Fibroblast of peridontal ligament (primary cell): ENCODE measurements around the gene SAMD4A.

Experiments
- DNase-seq: peaks from one replicate; pipeline ENCODE4 v3.0.0-alpha.2; 2010; ENCODE audit errors: extremely low read depth

SAMD4A gene

DNA sequence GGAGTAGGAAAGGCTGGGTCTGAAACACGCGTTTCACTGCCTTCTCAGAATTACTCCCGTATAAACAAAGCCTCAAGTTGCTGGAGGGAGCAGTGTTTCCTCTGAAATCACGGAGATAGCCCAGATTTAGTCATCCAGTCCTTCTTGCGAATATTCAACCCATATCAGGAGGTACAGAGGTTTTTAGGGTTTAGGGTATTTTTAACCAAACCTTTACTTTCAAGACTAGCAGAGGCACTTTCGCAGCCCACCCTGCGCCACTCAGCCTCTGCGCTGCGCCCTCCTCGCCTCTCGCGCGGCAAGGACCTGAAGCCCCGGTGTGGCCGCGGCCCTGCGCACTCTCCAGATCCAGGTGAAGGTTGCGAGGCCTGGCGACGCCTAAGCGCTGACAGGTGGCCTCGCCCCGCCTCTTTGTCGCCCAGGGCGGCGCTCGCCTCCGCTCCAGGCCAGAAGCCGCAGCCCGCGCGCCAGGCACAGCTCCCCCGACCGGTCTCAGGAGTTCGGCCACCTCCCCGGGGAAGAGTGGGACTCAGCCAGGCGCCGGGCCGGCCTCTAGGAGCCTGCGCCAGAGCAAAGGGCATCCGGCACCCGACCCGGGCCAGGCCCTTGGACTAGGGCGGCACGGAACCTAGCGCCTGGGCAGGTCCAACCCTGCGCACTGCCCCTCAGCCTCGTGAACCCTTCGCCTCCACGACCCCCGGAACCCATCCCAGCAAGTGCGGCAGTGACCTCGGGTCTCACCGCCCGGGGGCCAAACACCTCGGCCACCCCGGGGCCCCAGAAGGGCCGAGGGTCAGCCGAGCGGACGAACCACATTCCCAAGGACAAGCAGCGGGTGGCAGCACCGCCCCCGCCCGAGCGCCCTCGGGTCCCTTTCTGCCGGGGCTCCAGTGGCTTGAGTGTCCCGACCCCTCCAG, 1.8 kb upstream of the SAMD4A start:
- peak; percentile 87 for DNase-seq

DNA sequence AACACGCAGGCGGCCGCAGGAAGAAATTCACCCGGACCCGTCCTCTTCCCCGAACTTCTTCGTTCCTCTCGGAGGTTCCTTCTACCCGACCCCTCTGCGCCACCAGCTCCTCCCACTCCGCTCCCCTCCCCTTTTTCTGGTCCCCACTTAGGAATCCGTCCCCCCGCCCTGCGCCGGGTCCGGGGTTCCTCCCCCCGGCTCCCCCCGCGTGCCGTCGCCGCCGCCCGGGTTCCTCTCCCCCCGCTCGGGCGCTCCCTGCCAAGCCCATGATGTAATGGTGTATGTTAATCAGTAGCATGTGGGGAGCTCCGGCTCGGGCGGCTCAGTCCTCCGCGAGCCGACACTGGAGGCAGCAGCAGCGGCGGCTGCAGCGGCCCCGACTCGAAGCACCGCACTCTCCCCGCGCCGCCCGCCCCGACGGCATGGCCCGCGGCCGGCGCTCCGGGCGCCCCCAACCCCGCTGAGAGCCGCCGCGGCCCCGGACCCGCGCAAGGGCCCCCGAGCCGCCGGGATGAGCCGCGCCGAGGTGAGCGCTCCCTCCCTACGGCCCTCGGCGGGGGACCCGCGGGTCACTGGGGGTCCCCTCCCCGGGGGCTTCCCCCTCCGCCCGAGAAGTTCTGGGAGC, 1.0 kb upstream of the SAMD4A start:
- peak; percentile 92 for DNase-seq

DNA sequence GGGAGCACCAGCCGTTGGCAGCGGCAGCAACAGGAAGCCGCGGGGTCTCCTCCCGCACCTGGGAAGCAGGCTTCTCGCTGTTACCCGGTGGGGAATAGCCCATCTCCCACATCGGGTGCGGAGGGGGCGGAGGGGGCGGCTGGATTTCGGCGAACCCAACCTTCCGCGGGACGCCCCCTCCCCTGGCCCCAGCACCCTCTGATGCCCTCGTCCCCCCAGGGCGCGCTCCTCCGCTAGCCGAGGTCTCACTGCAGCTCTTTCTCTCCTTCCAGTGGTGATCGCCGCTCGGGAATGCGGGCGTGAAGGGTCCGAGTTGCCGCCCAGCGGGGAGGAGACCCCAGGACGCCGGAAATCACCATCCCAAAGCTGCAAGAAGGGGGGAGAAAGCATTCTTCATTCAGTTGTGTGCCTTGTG, 303 bp downstream of the SAMD4A start:
- no peak for DNase-seq

DNA sequence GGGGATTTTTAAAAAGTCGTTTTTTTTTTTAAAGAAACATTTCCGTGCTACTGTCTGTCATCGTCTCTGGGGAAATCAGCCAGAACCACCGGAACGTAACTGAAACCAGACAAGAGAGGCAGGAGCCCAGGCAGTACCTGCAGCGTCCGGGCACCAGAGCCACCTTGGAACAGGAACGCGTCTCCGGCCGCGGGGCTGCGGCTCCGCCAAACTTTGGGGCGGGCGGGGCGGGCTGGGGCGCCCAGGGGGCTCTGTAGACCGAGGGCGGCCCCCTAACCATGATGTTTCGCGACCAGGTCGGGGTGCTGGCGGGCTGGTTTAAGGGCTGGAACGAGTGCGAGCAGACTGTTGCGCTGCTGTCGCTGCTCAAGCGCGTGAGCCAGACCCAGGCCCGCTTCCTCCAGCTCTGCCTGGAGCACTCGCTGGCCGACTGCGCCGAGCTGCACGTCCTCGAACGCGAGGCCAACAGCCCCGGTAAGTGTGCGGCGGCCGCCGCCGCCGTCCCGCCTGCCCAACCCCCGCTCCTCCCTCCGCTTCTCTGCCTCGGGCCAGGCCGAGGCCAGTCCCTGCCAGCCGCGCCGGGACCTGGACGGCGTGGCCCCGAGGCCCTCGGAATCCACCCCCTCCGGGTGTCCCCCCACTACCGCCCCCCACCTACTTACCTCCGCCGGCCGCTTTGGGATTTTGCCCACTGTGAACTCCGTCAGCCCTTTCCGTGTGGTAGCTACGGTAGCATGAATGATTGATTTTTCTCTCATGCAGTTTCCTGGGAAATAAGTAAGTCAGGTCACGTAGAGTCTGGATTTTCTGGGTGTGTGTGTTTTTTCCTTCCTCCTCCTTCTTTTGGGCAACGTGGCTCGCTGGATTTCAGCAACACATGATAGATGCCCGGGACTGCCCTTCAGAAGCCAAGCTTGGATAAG, 972 bp downstream of the SAMD4A start:
- DNase-seq = no peak

DNA sequence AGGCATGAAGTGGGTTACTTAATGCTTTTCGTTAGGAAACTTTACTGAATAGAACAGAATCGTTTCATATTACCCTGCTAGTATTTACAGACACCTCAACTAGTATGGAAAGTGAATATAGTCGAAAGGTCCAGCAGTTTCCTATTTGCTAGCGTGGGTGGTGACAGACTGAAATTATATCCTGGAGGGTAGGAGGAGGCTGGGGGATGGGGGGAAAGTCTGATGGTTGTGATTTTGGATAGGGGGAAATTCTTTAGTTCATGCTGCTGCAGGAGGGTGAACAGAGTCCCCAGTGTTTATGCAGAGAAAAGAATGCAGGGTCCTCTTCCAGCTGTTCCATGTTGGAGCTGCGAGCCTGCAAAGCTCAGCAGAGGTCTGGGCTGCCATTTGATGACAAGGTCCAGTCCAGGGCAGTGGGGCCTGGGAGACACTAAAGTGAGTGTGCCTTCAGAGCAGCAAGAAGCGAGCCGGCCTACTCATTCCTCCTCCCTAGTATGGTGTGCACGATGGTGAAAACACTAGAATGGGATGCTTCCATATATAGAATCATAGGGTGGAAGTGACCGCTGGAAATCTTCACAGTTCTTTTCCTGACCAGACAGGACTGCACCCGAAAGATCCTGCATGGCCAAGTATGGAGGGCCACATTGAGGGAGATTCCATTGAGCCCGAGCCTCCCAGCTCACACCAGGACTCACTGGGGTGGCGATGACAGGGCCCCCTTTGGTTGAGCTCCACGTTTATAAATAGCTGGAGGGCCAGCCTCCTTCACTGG, 2.1 kb downstream of the SAMD4A start:
- no peak for DNase-seq

DNA sequence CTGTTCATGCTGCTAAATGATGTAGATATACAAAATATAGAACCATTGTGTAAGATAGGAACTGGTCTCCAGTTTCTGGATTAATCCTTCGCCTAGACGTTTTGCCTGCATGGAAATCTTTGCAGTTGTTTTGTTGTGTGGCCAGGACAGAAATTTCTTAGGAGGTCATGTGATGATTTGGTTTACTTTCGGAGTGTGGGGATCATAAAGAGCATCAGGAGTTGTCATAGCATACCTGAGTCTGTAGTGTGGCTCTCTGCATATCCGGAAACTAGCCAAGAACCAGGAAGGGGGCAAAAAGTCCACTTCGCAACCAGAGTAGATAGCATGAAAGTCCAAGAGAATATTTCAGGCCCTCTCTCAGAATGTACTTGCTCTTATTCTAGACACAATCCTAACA, 3.1 kb downstream of the SAMD4A start:
- no peak for DNase-seq

DNA sequence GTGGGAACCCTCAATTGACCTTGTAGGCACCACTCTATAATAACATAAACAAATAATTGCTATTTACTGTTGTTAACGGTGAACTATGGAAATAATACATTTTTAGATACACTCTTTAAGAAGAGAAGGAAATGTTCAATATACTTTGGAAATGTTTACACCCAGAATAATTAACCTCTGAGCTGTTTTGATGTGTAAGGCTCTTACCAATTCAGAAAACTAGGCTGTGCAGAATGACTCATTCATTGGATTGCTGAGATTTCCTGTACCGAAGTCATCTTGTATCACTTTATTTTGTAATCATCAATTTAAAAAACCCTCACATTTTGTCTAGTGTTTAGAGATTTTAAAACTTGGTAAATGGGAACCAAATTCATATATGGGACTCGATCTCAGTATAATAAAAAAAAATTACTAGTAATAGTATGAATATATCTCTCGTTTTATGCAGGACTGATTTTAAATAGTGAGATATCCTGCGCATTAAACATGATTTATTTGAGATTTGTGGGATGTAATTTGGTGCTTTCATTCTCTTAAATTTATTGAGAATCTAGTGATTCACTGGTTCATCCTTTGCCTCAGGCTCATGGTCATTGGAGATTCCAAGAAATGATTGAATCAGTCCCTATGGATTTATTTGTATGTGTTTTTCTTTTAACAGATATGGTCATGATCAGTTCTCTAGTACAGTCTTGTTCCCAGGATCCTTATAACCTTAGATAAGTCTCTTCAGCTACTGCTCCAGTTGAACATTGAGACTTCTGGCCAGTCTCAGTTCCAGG, 3.9 kb downstream of the SAMD4A start:
- peak; percentile 93 for DNase-seq

DNA sequence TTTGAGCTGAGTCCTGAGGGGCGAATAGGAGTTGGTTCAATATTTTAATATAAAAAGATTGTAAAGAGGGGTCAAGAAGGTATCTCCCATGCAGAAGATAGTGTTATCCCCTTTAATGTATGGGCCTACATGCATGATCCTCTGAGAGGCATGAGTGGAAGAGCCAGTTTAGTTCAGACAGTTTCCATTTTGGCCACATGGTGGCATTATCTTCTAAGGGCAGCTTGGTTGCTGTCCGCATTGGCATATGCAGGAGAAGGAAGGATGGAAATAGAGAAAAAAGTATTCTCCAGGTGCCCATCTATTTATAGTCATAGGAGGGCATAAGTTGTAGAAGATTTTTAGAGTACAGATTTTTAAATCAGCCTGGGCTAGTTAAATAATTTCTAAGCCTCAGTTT, 5.4 kb downstream of the SAMD4A start:
- peak; percentile 46 for DNase-seq

DNA sequence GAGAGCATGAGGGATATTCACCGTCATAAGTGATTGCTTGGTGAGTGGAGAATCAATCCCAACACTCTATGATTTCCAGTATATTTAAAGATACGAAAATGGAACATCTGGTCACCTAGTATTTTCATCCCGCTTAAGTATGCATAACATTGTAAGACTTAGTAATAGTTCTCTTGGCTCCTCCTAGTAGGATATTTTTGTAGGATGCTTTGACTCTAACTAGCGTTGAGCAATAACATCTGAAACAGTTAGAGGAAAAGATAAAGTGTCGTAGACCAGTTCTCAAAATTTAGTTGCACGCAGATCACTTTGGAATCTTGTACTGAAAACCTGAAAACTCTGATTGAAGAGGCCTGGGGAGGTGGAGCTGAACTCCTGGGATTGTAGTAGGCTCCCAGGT, 7.6 kb downstream of the SAMD4A start:
- no peak for DNase-seq

DNA sequence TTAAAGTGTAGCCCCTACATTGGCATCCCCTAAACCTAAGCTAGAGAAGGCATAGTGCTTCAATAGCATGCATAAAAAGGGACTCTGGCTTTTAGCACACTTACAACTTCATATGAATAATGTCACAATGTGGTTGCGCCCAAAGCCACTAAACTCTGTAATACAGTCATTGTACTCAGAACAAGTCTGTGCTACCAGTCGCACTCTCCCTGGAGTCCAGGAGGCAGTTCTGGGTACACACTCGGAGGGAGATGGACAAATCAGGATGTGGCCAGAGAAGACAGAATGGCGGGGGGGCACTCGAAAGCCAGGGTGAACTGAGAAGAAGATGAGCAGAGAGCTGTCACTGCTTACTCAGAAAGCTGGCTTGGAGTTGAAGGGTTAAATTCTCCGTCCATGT, 10.6 kb downstream of the SAMD4A start:
- no peak for DNase-seq

DNA sequence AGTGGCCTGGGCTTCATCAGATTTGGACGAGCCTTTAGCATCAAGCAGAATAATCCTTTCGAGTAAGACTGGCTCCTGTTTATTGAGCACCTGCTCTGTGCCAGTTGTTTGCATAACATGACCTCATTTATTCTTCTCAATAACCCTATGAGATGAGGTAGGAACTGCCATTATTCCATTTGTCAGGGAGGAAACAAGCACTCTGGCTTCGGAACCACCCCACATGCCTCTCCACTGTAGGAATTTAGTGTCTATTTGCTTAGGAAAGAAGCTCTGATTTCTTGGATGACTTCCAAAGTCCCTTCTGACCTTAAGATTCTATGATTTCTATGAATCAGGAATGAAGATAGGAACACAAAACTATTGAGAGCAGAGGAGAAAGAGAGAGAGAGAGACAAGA, 11.0 kb downstream of the SAMD4A start:
- peak; percentile 76 for DNase-seq

DNA sequence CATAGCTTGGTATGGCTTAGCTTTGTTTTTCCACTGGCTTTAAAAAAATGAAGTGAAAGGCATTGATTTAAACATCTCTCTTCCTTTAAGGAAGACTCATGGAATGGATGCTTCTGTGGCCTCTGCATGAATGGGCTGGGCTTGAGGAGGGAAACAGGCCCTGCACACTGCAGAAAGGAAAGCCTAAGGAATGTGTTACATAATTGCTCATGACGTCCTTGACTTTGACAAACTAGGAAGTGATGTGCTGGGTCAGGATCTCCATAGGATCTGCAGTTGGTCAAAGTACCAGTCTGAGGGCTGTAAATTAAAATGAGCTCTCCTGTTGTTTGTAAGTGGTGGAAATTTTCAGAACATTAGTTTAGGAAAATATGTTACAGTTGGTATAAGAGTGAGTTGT, 12.7 kb downstream of the SAMD4A start:
- peak; percentile 75 for DNase-seq

DNA sequence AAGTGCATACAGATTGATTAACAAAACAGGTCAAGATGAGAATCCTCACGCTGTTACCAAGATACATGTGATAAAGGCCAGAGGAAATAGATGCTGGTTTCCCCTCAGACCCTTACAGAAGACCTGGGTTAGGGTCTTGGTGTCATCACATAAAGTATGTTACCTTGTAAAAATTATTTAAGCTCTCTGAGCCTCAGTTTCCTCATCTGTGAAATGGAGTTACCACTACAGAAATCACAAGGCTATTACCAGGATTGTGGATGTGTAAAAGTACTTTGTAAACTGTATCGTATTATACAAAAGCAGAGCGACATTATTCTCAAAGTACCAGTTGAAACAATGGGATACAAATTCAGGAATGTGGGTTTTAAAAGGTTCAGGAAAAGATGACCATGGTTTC, 14.0 kb downstream of the SAMD4A start:
- no peak for DNase-seq

DNA sequence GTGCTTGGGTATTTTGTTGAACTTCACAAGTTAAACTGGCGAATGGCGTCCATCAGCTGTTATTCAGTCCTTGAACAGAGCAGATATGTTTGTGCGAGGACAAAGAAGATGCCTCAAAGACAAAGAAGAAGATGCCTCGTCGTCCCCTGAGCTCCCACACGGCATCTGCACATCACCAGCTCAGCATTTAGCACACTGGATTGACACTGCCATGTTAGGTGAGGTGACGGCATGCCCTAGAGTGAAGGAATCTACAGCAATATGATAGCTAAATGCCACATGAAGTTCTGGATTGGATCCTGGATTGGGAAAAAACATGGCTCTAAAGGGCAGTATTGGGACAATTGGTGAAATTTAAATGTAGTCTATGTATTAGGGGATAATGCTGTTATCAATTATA, 15.4 kb downstream of the SAMD4A start:
- no peak for DNase-seq

DNA sequence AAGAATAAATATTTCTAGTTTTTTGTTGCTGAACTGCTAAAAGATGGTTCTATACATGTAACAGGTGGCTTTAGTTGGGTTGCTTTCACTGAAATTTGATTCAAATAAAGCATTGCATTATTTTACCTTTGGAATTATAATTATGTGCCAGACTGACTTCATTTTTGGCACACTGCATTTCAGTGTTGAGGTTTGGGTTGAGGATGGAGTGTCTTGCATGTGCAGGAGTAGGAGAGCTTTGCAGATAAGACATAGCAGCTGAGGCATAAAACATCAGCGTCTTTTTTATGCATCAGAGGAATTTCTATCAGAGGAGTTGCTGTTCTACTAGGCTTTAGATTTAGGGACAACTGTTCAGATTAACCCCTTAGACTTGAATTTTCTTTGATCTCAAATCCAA, 17.2 kb downstream of the SAMD4A start:
- DNase-seq = no peak

DNA sequence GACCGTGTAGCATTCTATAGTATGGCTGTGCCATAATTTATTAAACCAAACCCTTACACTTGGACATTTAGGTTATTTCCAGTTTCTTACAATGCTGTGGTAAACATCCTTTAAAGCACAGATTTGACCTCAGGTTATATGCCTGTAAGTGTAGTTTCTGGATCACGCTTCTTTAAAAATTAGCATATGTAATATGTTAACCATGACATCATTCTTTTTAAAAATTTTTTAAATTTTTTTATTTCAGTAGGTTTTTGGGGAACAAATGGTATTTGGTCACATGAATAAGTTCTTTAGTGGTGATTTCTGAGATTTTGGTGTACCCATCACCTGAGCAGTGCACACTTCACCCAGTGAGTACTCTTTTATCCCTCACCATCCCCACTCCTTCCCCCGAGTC, 18.3 kb downstream of the SAMD4A start:
- no peak for DNase-seq

DNA sequence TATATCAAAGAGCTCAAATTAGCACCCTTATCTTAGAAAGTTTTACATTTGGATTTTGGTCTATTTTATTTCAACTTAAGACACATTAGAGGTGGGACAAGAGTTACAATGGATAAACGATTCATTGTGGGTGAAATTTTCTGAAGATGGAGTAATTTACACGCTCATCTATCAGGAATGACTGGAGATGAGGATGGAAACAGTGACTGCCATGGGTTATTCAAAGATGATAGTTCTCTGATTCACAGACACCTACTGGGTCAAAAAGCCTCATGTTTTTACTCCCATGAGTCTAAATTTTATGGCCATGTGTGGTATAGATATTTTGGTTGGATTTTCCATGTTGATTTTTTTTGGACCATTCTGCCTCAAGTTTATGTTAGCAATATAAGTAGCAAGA, 22.1 kb downstream of the SAMD4A start:
- no peak for DNase-seq

DNA sequence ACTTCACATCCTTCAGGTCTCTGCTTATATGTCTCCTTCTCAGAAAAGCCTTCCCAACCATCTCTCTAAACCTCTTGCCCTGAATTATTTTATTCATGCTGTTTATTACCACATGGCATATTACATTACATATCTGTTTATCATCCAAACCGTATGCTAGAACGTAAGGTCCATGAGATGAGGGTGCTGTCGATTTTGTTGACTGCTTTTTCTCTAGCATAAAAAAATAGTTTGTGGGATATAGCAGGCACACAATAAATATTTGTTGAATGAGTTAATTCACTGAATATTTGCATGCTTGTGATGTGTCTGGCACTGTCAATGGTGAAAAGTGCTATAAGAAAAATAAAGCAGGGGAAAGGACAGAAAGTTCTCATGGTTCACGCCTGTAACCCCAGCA, 22.9 kb downstream of the SAMD4A start:
- DNase-seq = no peak

DNA sequence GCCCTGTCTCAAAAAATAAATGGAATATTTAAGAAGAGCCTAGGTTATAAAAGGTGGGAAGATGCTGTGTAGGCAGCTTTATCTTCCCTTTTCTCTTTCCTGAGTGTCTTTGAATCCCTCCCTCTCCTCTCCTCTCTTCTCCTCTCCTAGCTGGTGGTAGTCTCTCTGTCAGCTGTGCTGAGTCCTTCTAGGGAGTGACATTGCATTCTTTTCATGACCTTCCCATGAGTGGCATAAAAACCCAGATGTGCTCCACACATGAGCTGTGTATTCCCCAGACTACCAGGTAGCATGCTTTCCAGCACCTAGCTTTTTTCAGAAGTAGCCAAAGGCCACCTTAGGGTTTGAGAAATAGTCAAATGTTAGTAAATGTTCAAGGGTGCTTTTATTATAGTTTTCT, 23.6 kb downstream of the SAMD4A start:
- no peak for DNase-seq

DNA sequence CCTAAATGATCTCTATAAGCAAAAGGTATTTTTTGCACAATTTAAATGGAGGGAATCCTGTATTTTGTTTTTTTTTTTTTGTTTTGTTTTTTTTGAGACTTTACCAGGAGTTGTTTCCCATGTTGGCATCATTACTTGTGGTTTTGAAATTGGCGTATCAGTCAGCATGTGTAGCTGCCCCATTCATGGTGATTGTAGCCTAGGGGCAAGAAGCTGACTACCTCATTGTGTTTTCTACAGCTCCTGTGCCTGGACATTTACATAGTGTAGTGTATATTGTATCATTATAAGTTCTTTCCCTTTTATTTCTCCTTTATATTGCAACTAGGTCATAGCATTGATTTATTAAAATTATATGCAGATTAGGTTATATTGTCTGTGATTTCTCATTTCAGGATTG, 24.5 kb downstream of the SAMD4A start:
- DNase-seq = no peak

DNA sequence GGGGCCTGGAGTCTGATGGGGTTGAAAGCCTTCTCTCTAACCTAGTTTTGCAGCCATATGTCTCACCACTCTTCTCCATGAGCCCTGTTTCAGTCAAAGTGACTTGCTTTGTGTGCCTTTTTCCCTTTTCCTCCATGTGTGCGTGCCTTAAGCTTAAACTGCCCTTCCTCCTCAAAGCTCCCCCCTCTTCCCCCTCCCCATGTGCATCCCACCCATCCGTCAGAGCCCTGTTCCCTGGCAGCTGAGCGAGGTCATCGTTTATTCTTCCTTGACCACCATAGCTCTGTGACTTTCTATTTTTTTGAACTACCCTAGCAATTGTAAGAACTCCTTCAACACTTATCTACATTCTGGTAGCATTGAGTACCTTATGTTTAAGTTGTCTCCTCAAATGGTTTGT, 24.9 kb downstream of the SAMD4A start:
- DNase-seq = no peak
